H1 (cell line): ENCODE results near the gene KAT8. TPM values are rescaled to one million over a fixed set of nuclear protein-coding genes. Genes with fewer than 3 reads are reported as not detected.

Experiments used
- CTCF ChIA-PET: fragments of 300-600 bp; sonication (Branson Sonifier 250); formaldehyde crosslinking; loops from one replicate; lab custom pipeline; 2021; ENCODE audit not compliant: partially characterized antibody; lab: Charles Lee
- POLR2A ChIA-PET: fragments of 300-600 bp; sonication (Branson Sonifier 250); formaldehyde crosslinking; loops from one replicate; lab custom pipeline; 2021; ENCODE audit warnings: inconsistent platforms; ENCODE audit not compliant: partially characterized antibody; lab: Charles Lee
- DNase-seq, 2 experiments: peaks; one replicate each; pipeline versions ENCODE4 v3.0.0 to v3.0.0-alpha.2; 2010 to 2022; ENCODE audit warnings: low spot score in 2 of 2, low read depth in 1 of 2, mixed read lengths in 1 of 2
- FAIRE-seq: peaks from 2 replicates; lab custom pipeline; 2011; peaks lifted over from hg19 to GRCh38; lab: Jason Lieb, UNC
- H2AFZ ChIP-seq: 2 replicates; pipeline ENCODE4 v1.8.1; 2012; ENCODE audit warnings: low read length, inconsistent platforms
- H2AK5ac ChIP-seq: 2 replicates; pipeline ENCODE4 v1.6.1; 2013; ENCODE audit warnings: low read depth, low read length
- H2BK120ac ChIP-seq: replicated peaks from 2 replicates; pipeline ENCODE3; 2013; ENCODE audit warnings: low read depth, low read length, inconsistent platforms
- H2BK12ac ChIP-seq: 2 replicates; pipeline ENCODE4 v1.6.1; 2013; ENCODE audit warnings: low read depth, low read length
- H2BK15ac ChIP-seq: 2 replicates; pipeline ENCODE4 v1.6.1; 2013; ENCODE audit warnings: low read length
- H2BK20ac ChIP-seq: 2 replicates; pipeline ENCODE4 v1.6.1; 2013; ENCODE audit warnings: low read length
- H2BK5ac ChIP-seq: 2 replicates; pipeline ENCODE4 v1.6.1; 2013; ENCODE audit warnings: low read depth, low read length
- H3K14ac ChIP-seq: 2 replicates; pipeline ENCODE4 v1.6.1; 2013; ENCODE audit warnings: inconsistent platforms; ENCODE audit not compliant: insufficient read length
- H3K18ac ChIP-seq: 2 replicates; pipeline ENCODE4 v1.6.1; 2013; ENCODE audit warnings: low read length; ENCODE audit errors: extremely low read depth
- H3K23ac ChIP-seq: 2 replicates; pipeline ENCODE4 v1.6.1; 2013; ENCODE audit warnings: inconsistent platforms; ENCODE audit not compliant: insufficient read length
- H3K23me2 ChIP-seq: 2 replicates; pipeline ENCODE4 v1.6.1; 2013; ENCODE audit warnings: low read depth, low read length
- H3K27ac ChIP-seq: 2 replicates; pipeline ENCODE4 v1.6.1; 2011; ENCODE audit warnings: low read depth, low read length, inconsistent platforms
- H3K27me3 ChIP-seq, 4 experiments: replicated peaks in 1 of 4; 1 replicate in 1 of 4; 2 replicates in 3 of 4; pipeline versions ENCODE4 v1.6.1 to v1.8.1; 2011 to 2013; ENCODE audit warnings: low read length in 3 of 4, mild to moderate bottlenecking in 3 of 4, inconsistent platforms in 2 of 4, mixed read lengths in 2 of 4, moderate library complexity in 1 of 4; ENCODE audit not compliant: control insufficient read depth in 3 of 4, insufficient read depth in 3 of 4; ENCODE audit errors: extremely low read depth in 1 of 4
- H3K36me3 ChIP-seq, 4 experiments: 2 replicates each; pipeline versions ENCODE4 v1.6.1 to v1.8.1; 2011 to 2013; ENCODE audit warnings: mild to moderate bottlenecking in 4 of 4, low read length in 3 of 4, moderate library complexity in 2 of 4, control low read depth in 1 of 4, inconsistent platforms in 1 of 4; ENCODE audit not compliant: insufficient read depth in 4 of 4, control insufficient read depth in 2 of 4
- H3K4ac ChIP-seq: replicated peaks from 2 replicates; pipeline ENCODE3; 2013; ENCODE audit warnings: low read length, low read depth, mixed read lengths, inconsistent platforms; ENCODE audit not compliant: insufficient read length
- H3K4me1 ChIP-seq, 4 experiments: replicated peaks in 1 of 4; 1 replicate in 1 of 4; 2 replicates in 3 of 4; pipeline versions ENCODE4 v1.6.1 to v1.8.1; 2011 to 2013; ENCODE audit warnings: low read length in 3 of 4, inconsistent platforms in 2 of 4, mixed read lengths in 1 of 4; ENCODE audit not compliant: insufficient read depth in 4 of 4, control insufficient read depth in 3 of 4
- H3K4me2 ChIP-seq, 2 experiments: 2 replicates each; pipeline versions ENCODE4 v1.6.1 to v1.8.1; 2011 to 2013; ENCODE audit warnings: low read depth in 2 of 2, low read length in 2 of 2, control low read depth in 1 of 2, inconsistent platforms in 1 of 2, mild to moderate bottlenecking in 1 of 2; ENCODE audit not compliant: insufficient read depth in 1 of 2
- H3K4me3 ChIP-seq, 4 experiments: fragments of 200-600, 300-600 bp in 1 of 4; sonication (generic), shearing (Covaris generic), sonication (Bioruptor Twin) in 1 of 4; 2 replicates each; pipeline versions ENCODE4 v1.5.1 to v1.8.1; 2011 to 2016; ENCODE audit warnings: low read length in 4 of 4, low read depth in 3 of 4, control low read depth in 2 of 4, inconsistent platforms in 2 of 4, mild to moderate bottlenecking in 2 of 4, mixed read lengths in 1 of 4, moderate library complexity in 1 of 4; ENCODE audit not compliant: insufficient read depth in 2 of 4; ENCODE audit errors: extremely low read depth in 1 of 4
- H3K56ac ChIP-seq: replicated peaks from 2 replicates; pipeline ENCODE3; 2013; ENCODE audit warnings: low read depth, mild to moderate bottlenecking, mixed read lengths, low read length, inconsistent platforms; ENCODE audit not compliant: insufficient read length
- H3K79me1 ChIP-seq: 2 replicates; pipeline ENCODE4 v1.6.1; 2013; ENCODE audit warnings: low read depth, low read length, control low read depth
- H3K79me2 ChIP-seq, 2 experiments: 2 replicates each; pipeline versions ENCODE4 v1.6.1 to v1.8.1; 2012 to 2013; ENCODE audit warnings: low read length in 2 of 2, mild to moderate bottlenecking in 2 of 2, inconsistent platforms in 1 of 2; ENCODE audit not compliant: insufficient read depth in 2 of 2, control insufficient read depth in 1 of 2
- H3K9ac ChIP-seq, 4 experiments: replicated peaks in 1 of 4; 1 replicate in 1 of 4; 2 replicates in 3 of 4; pipeline versions ENCODE4 v1.6.1 to v1.8.1; 2011 to 2013; ENCODE audit warnings: low read depth in 3 of 4, low read length in 3 of 4, control low read depth in 2 of 4, mild to moderate bottlenecking in 2 of 4, moderate library complexity in 2 of 4, inconsistent platforms in 1 of 4; ENCODE audit errors: extremely low read depth in 1 of 4
- H3K9me3 ChIP-seq, 2 experiments: 2 replicates each; pipeline versions ENCODE4 v1.6.1 to v1.8.1; 2012 to 2013; ENCODE audit warnings: mild to moderate bottlenecking in 2 of 2, moderate library complexity in 2 of 2, control low read depth in 1 of 2, inconsistent platforms in 1 of 2, low read depth in 1 of 2, low read length in 1 of 2, mixed read lengths in 1 of 2; ENCODE audit not compliant: insufficient read depth in 2 of 2
- H4K20me1 ChIP-seq, 2 experiments: replicated peaks in 1 of 2; 2 replicates each; pipeline versions ENCODE3 to v1.8.1; 2011 to 2013; ENCODE audit warnings: inconsistent platforms in 2 of 2, low read length in 2 of 2, mild to moderate bottlenecking in 1 of 2; ENCODE audit not compliant: insufficient read depth in 2 of 2, control insufficient read depth in 1 of 2
- H4K5ac ChIP-seq: 2 replicates; pipeline ENCODE4 v1.6.1; 2013; ENCODE audit warnings: low read length, low read depth, mixed read lengths, inconsistent platforms; ENCODE audit not compliant: insufficient read length
- H4K8ac ChIP-seq: 2 replicates; pipeline ENCODE4 v1.8.0; 2013; ENCODE audit warnings: mild to moderate bottlenecking, moderate library complexity, low read length, inconsistent platforms; ENCODE audit not compliant: insufficient read depth; ENCODE audit errors: extremely low read depth
- H4K91ac ChIP-seq: replicated peaks from 2 replicates; pipeline ENCODE3; 2013; ENCODE audit warnings: low read length, mixed read lengths, inconsistent platforms; ENCODE audit not compliant: insufficient read length
- GABPA ChIP-seq: IDR thresholded peaks from 2 replicates; pipeline ENCODE4 v1.6.1; 2011; ENCODE audit warnings: mild to moderate bottlenecking, low read length, moderate library complexity, borderline replicate concordance; ENCODE audit not compliant: insufficient read depth
- HDAC6 ChIP-seq: IDR thresholded peaks from one replicate; pipeline ENCODE4 v1.7.1; 2012; ENCODE audit warnings: low read depth, mild to moderate bottlenecking, inconsistent platforms, low read length, moderate library complexity
- RXRA ChIP-seq: IDR thresholded peaks from 2 replicates; pipeline ENCODE4 v1.6.1; 2011; ENCODE audit warnings: low read depth, mild to moderate bottlenecking, low read length, moderate library complexity; ENCODE audit not compliant: insufficient read depth
- SRF ChIP-seq: IDR thresholded peaks from 2 replicates; pipeline ENCODE4 v1.6.1; 2011; ENCODE audit warnings: mild to moderate bottlenecking, low read depth, low read length, moderate library complexity
- TAF7 ChIP-seq: optimal IDR thresholded peaks from 2 replicates; pipeline ENCODE3; 2011; ENCODE audit warnings: low read depth, mild to moderate bottlenecking, inconsistent platforms, low read length, moderate library complexity, borderline replicate concordance
- WGBS, 2 experiments: shearing (Covaris generic) in 1 of 2; methylation state at CpG; one replicate each; pipeline versions ENCODE4 v1.1.6 to v1.1.7; 2013 to 2015; ENCODE audit warnings: low lambda C conversion rate in 2 of 2, mixed read lengths in 2 of 2, inconsistent platforms in 1 of 2, low coverage in 1 of 2, missing lambda C conversion rate in 1 of 2; ENCODE audit not compliant: insufficient replicate concordance in 2 of 2, insufficient coverage in 1 of 2, insufficient read length in 1 of 2; ENCODE audit errors: extremely low coverage in 1 of 2, missing lambda C conversion rate in 1 of 2; 5-methylcytosine and 5-hydroxymethylcytosine counted together
- polyA plus RNA-seq, 7 experiments: library from polyadenylated mRNA; depleted of rRNA in 3 of 7; stranded (reverse) in 5 of 7; unstranded in 2 of 7; fragments of >200 nt in 5 of 7; fragments of 200-250 nt in 2 of 7; gene quantifications; 1 replicate in 5 of 7; 2 replicates in 1 of 7; 4 replicates in 1 of 7; pipeline versions ENCODE4 v1.2.1 to v1.2.3, GENCODE V29; 2011 to 2013; ENCODE audit warnings: missing spikeins in 2 of 7, mixed read lengths in 2 of 7
- total RNA-seq: library from RNA; stranded (reverse); fragmentation: NEBNext Ultra II Directional; extraction: Animal tissue kit (Norgen Biotek cat#: 25700); gene quantifications from 2 replicates; pipeline ENCODE4 v1.2.1, GENCODE V29; 2021

Gene KAT8
- total and polyA plus RNA-seq, 2 of the 8 experiments (the other 6 are each of a cell fraction or from before 2014, with no cell fraction given) = 52.6 to 61.6 TPM

DNA sequence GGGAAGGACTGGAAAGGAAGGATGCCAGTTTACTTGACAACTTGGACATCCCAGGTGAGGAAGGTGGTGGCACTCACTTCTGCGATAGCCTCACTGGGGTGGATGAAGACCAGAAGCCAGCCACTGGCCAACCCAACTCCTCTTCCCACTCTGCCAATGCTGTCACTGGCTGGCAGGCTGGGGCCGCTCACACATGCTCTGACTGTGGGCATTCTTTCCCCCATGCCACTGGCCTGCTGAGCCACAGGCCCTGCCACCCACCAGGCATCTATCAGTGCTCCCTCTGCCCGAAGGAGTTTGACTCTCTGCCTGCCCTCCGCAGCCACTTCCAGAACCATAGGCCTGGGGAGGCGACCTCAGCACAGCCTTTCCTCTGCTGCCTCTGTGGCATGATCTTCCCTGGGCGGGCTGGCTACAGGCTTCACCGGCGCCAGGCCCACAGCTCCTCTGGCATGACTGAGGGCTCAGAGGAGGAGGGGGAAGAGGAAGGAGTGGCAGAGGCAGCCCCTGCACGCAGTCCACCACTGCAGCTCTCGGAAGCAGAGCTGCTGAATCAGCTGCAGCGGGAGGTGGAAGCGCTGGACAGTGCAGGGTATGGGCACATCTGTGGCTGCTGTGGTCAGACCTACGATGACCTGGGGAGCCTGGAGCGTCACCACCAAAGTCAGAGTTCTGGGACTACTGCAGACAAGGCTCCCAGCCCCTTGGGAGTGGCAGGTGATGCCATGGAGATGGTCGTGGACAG lies 38.7 kb upstream of the KAT8 start:
- no peak overlapping the region for H2BK20ac ChIP-seq
- no peak overlapping the region for H3K4me3 ChIP-seq
- no peak overlapping the region for H3K56ac ChIP-seq
- H3K79me2 ChIP-seq = peaks cover 0 to 37% of the 10 kb centered on the region in 2 experiments; a peak in 2 of 4 replicates
- peaks cover 9 to 30% of the 10 kb centered on the region in 2 experiments for H4K20me1 ChIP-seq
- no peak overlapping the region for H3K14ac ChIP-seq
- H3K18ac ChIP-seq = no peak overlapping the region
- H3K36me3 ChIP-seq = peaks cover 5 to 50% (median 30%) of the 10 kb centered on the region in 4 experiments; a peak in 7 of 8 replicates
- H2BK5ac ChIP-seq = no peak overlapping the region
- DNase-seq (no peak), FAIRE-seq (no peak)
- H4K5ac ChIP-seq = no peak overlapping the region
- no peaks in the 10 kb centered on the region for H3K27me3 ChIP-seq
- ChIA-PET CTCF (interaction anchor here (0.6 to 2.1 kb wide), 11 partner anchors 10 to 93 kb away, joined by 3 to 14 read pairs (median 4); partner anchors contain the start of gene PRSS53), POLR2A (interaction anchor here (0.5 to 4.9 kb wide), 5 partner anchors 14 to 379 kb away, joined by 3 to 26 read pairs (median 3); partner anchors contain the start of genes HSD3B7 and VKORC1)
- H3K9ac ChIP-seq = no peak overlapping the region
- no peak overlapping the region for H3K4ac ChIP-seq
- no peak overlapping the region for H3K27ac ChIP-seq
- H4K8ac ChIP-seq = no peak overlapping the region
- H2BK12ac ChIP-seq = no peak overlapping the region
- H3K23me2 ChIP-seq = 0 out of 2 replicates have a peak, but pooled peaks cover 3% of the 10 kb centered on the region
- no peak overlapping the region for H2AFZ ChIP-seq
- no peak overlapping the region for H4K91ac ChIP-seq
- no peak overlapping the region for H2BK120ac ChIP-seq
- no peaks in the 10 kb centered on the region for H3K4me1 ChIP-seq
- H3K23ac ChIP-seq = no peak overlapping the region
- 95% methylated on average over 15 of the region's 15 CpGs; no CpG with 5 or more reads in 1 of the 2 experiments for WGBS, 2 experiments
- H2AK5ac ChIP-seq = no peak overlapping the region
- H2BK15ac ChIP-seq = no peak overlapping the region
- no peak overlapping the region for H3K4me2 ChIP-seq
- no peaks in the 10 kb centered on the region for H3K9me3 ChIP-seq
- peaks cover 4% of the 10 kb centered on the region; the same call in 1 of the 2 replicates for H3K79me1 ChIP-seq
- TF ChIP-seq HDAC6 (no peak), GABPA (no peak), TAF7 (no peak), RXRA (no peak), SRF (no peak)
